Medulla oblongata (tissue), 1 donor: Measurements from ENCODE around the gene LRSAM1.

ENCODE experiments used
- DNase-seq: peaks from one replicate; pipeline ENCODE4 v3.0.0-alpha.2; 2015; ENCODE audit errors: extremely low spot score

The LRSAM1 gene

GRCh38 chr9:127534250-127534906 lies 83.1 kb downstream of the LRSAM1 start:
- no peak for DNase-seq

GRCh38 chr9:127534931-127535330 lies 83.6 kb downstream of the LRSAM1 start:
- DNase-seq: no peak

GRCh38 chr9:127535396-127535795 lies 84.1 kb downstream of the LRSAM1 start:
- DNase-seq: no peak

GRCh38 chr9:127535834-127536233 lies 84.5 kb downstream of the LRSAM1 start:
- DNase-seq: no peak

GRCh38 chr9:127536499-127536898 lies 85.2 kb downstream of the LRSAM1 start:
- no peak for DNase-seq

- DNase-seq: no peak
Observed at GRCh38 chr9:127537014-127537413, 85.7 kb downstream of the LRSAM1 start.

GRCh38 chr9:127537792-127538191 lies 86.5 kb downstream of the LRSAM1 start:
- DNase-seq: no peak

- no peak for DNase-seq
Observed at GRCh38 chr9:127538849-127539258, 87.5 kb downstream of the LRSAM1 start.

- DNase-seq: no peak
Observed at GRCh38 chr9:127539259-127539981, 88.1 kb downstream of the LRSAM1 start.

- DNase-seq: no peak
Observed at GRCh38 chr9:127539982-127540663, 88.8 kb downstream of the LRSAM1 start.

- no peak for DNase-seq
Observed at GRCh38 chr9:127540664-127541041, 89.3 kb downstream of the LRSAM1 start.

- DNase-seq: no peak
Observed at GRCh38 chr9:127541176-127541575, 89.9 kb downstream of the LRSAM1 start.

GRCh38 chr9:127541865-127542264 lies 90.6 kb downstream of the LRSAM1 start:
- no peak for DNase-seq

- no peak for DNase-seq
Observed at GRCh38 chr9:127543221-127543620, 91.9 kb downstream of the LRSAM1 start.

GRCh38 chr9:127543973-127544533 lies 92.7 kb downstream of the LRSAM1 start:
- DNase-seq: no peak

GRCh38 chr9:127545196-127546124 lies 94.2 kb downstream of the LRSAM1 start:
- peak; percentile 87 for DNase-seq

- no peak for DNase-seq
Observed at GRCh38 chr9:127546125-127546832, 95.0 kb downstream of the LRSAM1 start.

GRCh38 chr9:127548352-127548881 lies 97.1 kb downstream of the LRSAM1 start:
- DNase-seq: no peak

- DNase-seq: no peak
Observed at GRCh38 chr9:127549218-127549617, 97.9 kb downstream of the LRSAM1 start.

- no peak for DNase-seq
Observed at GRCh38 chr9:127549751-127550150, 98.4 kb downstream of the LRSAM1 start.

- DNase-seq: no peak
Observed at GRCh38 chr9:127550282-127550681, 99.0 kb downstream of the LRSAM1 start.
